ENCODE data around the gene ZNF888. TPM values are rescaled to one million over a fixed set of nuclear protein-coding genes. Genes with fewer than 3 reads are reported as not detected.
"Not testable (repeated sequence)": the region's sequence is repeated elsewhere in the genome, so short reads cannot be mapped to it uniquely, and the experiment has no call there.

Gene ZNF888
- total RNA-seq, 1 experiment from 2014 or later: 13.4 TPM

- no peak overlapping the region for H4K5ac ChIP-seq (ENCODE audit: insufficient read length, low read depth, low read length)
- DNase-seq: no peak
- no peak for TF ChIP-seq CTCF (conservative IDR thresholded peaks at IDR 0.05)
- no peak overlapping the region for H2AFZ ChIP-seq (ENCODE audit: low read length)
- Mint-ChIP-seq H3K36me3 (ENCODE audit: insufficient read depth in 1 of 3, low read depth in 3 of 3) (peaks cover 15 to 25% (median 20%) of the 10 kb centered on the region in 3 experiments), H3K4me1 (peaks cover 33 to 35% of the 10 kb centered on the region in 2 experiments), H3K4me3 (no peak overlapping the region), H3K27me3 (ENCODE audit: low read depth) (no peaks in the 10 kb centered on the region), H3K9me3 (peaks cover 0 to 7% of the 10 kb centered on the region in 2 experiments; a peak in 2 of 5 replicates), H3K27ac (peak overlapping the region in 1 of 3 experiments; percentile 55; a peak in 1 of 7 replicates)
- H3K4me2 ChIP-seq (ENCODE audit: insufficient read depth, insufficient read length, low read length): no peak overlapping the region
- H3K23me2 ChIP-seq (ENCODE audit: insufficient read length, low read depth, low read length, poor library complexity, severe bottlenecking): peaks cover under 1% of the 10 kb centered on the region
- no peak overlapping the region for H2AK5ac ChIP-seq (ENCODE audit: insufficient read length, low read length)
- H3K18ac ChIP-seq (ENCODE audit: insufficient read length, low read depth, low read length): no peak overlapping the region
- H3K23ac ChIP-seq (ENCODE audit: insufficient read length, low read depth, low read length): no peak overlapping the region
- no peak overlapping the region for H3K27ac ChIP-seq (ENCODE audit: insufficient read length, low read depth, low read length)
- no peak overlapping the region for H3K14ac ChIP-seq (ENCODE audit: insufficient read depth, low read length)
- H3K4ac ChIP-seq (ENCODE audit: low read depth, low read length): no peak overlapping the region
- no peaks in the 10 kb centered on the region for H3K9me3 ChIP-seq (ENCODE audit: control insufficient read depth, low read depth, low read length)
- no peak overlapping the region for H3T11ph ChIP-seq (ENCODE audit: low read length)
- no peak overlapping the region for H2BK12ac ChIP-seq (ENCODE audit: insufficient read length, low read depth, low read length)
- H2BK15ac ChIP-seq (ENCODE audit: low read depth, low read length): no peak overlapping the region
- H4K91ac ChIP-seq (ENCODE audit: insufficient read length, low read depth, low read length): no peak overlapping the region
- no peaks in the 10 kb centered on the region for H4K20me1 ChIP-seq (ENCODE audit: control insufficient read depth, insufficient read depth, insufficient read length)
- no peaks in the 10 kb centered on the region for H3K79me1 ChIP-seq (ENCODE audit: insufficient read depth, low read depth, low read length, poor library complexity, severe bottlenecking)
- no peak overlapping the region for H3K56ac ChIP-seq (ENCODE audit: insufficient read length, low read depth, low read length)
- WGBS (ENCODE audit: extremely low coverage, insufficient read length, low lambda C conversion rate): no CpG with 5 or more reads among the region's 3 CpGs
- H2BK120ac ChIP-seq (ENCODE audit: low read depth, low read length, poor library complexity, severe bottlenecking): no peak overlapping the region
- no peak overlapping the region for H2BK5ac ChIP-seq (ENCODE audit: insufficient read length, low read length)
- peaks cover 2% of the 10 kb centered on the region; the same call in 1 of the 2 replicates for H3K4me1 ChIP-seq (ENCODE audit: insufficient read depth, low read length)
- no peak overlapping the region for H3K9ac ChIP-seq (ENCODE audit: extremely low read depth, insufficient read length, low read length)
- H4K8ac ChIP-seq (replicated peaks; ENCODE audit: insufficient read length, low read depth, low read length): no peak overlapping the region
- no peaks in the 10 kb centered on the region for H3K79me2 ChIP-seq (ENCODE audit: insufficient read depth, low read length)
- no peaks in the 10 kb centered on the region for H3K27me3 ChIP-seq (ENCODE audit: insufficient read depth, low read length)
- H2BK20ac ChIP-seq (ENCODE audit: low read depth, low read length, poor library complexity, severe bottlenecking): no peak overlapping the region
Observed at GRCh38 chr19:52901842-52902241, 21.4 kb downstream of the ZNF888 start.

DNA sequence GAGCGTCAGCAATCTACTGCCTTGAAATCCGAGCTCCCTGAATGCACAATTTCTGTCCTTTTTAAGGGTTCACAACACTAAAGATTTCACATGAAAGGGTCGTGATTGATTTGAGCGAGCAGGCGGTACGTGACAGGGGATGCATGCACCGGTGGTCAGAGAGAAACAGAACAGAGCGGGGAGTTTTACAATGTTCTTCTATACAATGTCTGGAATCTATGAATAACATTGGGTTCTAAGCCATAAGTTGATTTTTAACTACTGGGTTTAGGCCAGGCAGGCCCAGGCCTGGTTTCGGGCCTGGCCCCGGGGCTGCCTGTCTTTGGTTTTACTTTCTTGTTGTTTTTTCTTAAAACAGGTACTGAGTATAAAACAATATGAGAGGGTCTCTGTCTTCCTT, 24.6 kb downstream of the ZNF888 start:
- H3K9me3 Mint-ChIP-seq; H3K23me2 ChIP-seq (ENCODE audit: insufficient read length, low read depth, low read length, poor library complexity, severe bottlenecking); H3K18ac ChIP-seq (ENCODE audit: insufficient read length, low read depth, low read length); H3T11ph ChIP-seq (ENCODE audit: low read length); H3K79me1 ChIP-seq (ENCODE audit: insufficient read depth, low read depth, low read length, poor library complexity, severe bottlenecking); H3K4me1 ChIP-seq (ENCODE audit: insufficient read depth, low read length); H3K4ac ChIP-seq (ENCODE audit: low read depth, low read length); H3K9ac ChIP-seq (ENCODE audit: extremely low read depth, insufficient read length, low read length); H3K23ac ChIP-seq (ENCODE audit: insufficient read length, low read depth, low read length); H2BK20ac ChIP-seq (ENCODE audit: low read depth, low read length, poor library complexity, severe bottlenecking); H2BK120ac ChIP-seq (ENCODE audit: low read depth, low read length, poor library complexity, severe bottlenecking); H3K56ac ChIP-seq (ENCODE audit: insufficient read length, low read depth, low read length); H2AK5ac ChIP-seq (ENCODE audit: insufficient read length, low read length); H3K14ac ChIP-seq (ENCODE audit: insufficient read depth, low read length); H3K27me3 Mint-ChIP-seq (ENCODE audit: low read depth); H2BK12ac ChIP-seq (ENCODE audit: insufficient read length, low read depth, low read length); DNase-seq; H4K5ac ChIP-seq (ENCODE audit: insufficient read length, low read depth, low read length); H3K27ac ChIP-seq (ENCODE audit: insufficient read length, low read depth, low read length); H2BK15ac ChIP-seq (ENCODE audit: low read depth, low read length); H4K91ac ChIP-seq (ENCODE audit: insufficient read length, low read depth, low read length); H4K8ac ChIP-seq (replicated peaks; ENCODE audit: insufficient read length, low read depth, low read length); H3K4me2 ChIP-seq (ENCODE audit: insufficient read depth, insufficient read length, low read length); H4K20me1 ChIP-seq (ENCODE audit: control insufficient read depth, insufficient read depth, insufficient read length); H2AFZ ChIP-seq (ENCODE audit: low read length); H2BK5ac ChIP-seq (ENCODE audit: insufficient read length, low read length); H3K79me2 ChIP-seq (ENCODE audit: insufficient read depth, low read length); H3K27me3 ChIP-seq (ENCODE audit: insufficient read depth, low read length); H3K9me3 ChIP-seq (ENCODE audit: control insufficient read depth, low read depth, low read length): not testable (repeated sequence)
- H3K36me3 Mint-ChIP-seq (ENCODE audit: insufficient read depth in 1 of 3, low read depth in 3 of 3): peaks cover 12 to 23% (median 20%) of the 10 kb centered on the region in 3 experiments
- peak overlapping the region in 1 of 3 experiments; percentile 97; a peak in 2 of 7 replicates for H3K27ac Mint-ChIP-seq
- H3K4me3 Mint-ChIP-seq: peak overlapping the region; percentile 94 to 95; a peak in 4 of 5 replicates
- WGBS (ENCODE audit: extremely low coverage, insufficient read length, low lambda C conversion rate): no CpG with 5 or more reads among the region's 10 CpGs
- H3K4me1 Mint-ChIP-seq: peaks cover 26 to 28% of the 10 kb centered on the region in 2 experiments

All from H9 (cell line).